ACHN (cell line): ENCODE data around the gene KAT7.
"Not testable (repeated sequence)": the region's sequence is repeated elsewhere in the genome, so short reads cannot be mapped to it uniquely, and the experiment has no call there.

Experiments
- DNase-seq: peaks from one replicate; pipeline ENCODE4 v3.0.0-alpha.2; 2015
- in situ Hi-C: cut with HindIII; loops from 2 replicates; pipeline ENCODE4 v1.10.0; 2017; ENCODE audit warnings: low sequenced_read_pairs, low pct_ligation_motif_present, low pct_unique_long_range_greater_than_20kb

The KAT7 gene

DNA sequence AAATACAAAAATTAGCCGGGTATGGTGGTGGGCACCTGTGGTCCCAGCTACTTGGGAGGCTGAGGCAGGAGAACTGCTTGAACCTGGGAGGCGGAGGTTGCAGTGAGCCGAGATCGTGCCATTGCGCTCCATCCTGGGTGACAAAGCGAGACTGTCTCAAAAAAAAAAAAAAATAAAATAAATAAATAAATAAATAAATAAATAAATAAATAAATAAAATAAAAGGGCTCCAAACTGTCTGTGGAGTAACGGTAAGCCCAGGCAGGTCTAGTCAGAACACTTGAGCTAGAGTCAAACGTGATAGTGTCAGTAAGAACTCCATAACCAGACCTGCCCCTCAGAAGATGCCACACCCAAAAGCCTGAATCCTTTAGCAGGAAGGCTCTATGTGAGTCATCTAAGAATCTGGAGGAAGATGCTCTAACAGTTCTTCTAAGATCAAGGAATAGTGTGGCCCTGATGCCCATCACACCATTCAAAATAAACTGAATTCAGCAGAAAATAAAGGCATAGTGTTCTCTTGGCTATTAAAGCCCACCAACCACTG, 29.9 kb upstream of the KAT7 start:
- DNase-seq, in situ Hi-C loops: not testable (repeated sequence)

DNA sequence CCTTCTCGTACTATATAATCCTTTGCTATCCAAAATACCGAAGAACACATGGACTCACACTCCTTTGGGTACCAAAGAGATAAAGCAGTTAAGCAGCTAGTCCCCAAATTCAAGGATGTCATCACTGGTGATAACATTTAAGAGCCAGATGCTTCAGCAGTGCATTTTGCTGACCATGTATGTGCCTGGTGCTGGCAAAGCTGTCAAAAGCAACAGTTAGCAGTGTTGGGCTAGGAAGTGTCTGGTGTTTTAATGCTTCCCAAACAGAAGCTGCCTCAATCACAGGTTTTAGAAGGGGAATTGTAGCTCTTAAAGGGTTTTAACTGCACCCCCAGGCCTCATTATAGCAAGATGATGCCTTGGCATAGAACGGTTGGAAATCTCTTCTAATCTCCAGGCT, 29.3 kb upstream of the KAT7 start:
- DNase-seq = no peak
- in situ Hi-C loops = no loop called here

DNA sequence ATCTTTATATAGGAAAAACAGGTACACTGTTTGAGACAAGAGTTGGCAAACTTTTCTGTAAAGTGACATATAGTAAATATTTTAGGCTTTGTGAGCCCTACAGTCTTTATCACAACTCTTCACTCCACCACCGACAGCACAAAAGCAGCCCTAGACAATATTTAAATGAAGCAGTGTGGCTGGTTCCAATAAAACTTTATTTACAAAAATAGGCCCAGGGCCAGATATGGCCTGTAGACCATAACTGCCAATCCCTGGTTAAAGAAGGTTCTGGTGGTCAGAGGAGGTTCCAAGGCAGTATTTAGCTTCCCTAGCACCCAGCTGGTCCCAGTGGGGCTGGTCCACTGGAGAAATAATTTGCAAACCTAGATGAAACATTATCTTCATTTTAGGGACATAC, 28.2 kb upstream of the KAT7 start:
- in situ Hi-C loops = no loop called here
- no peak for DNase-seq

DNA sequence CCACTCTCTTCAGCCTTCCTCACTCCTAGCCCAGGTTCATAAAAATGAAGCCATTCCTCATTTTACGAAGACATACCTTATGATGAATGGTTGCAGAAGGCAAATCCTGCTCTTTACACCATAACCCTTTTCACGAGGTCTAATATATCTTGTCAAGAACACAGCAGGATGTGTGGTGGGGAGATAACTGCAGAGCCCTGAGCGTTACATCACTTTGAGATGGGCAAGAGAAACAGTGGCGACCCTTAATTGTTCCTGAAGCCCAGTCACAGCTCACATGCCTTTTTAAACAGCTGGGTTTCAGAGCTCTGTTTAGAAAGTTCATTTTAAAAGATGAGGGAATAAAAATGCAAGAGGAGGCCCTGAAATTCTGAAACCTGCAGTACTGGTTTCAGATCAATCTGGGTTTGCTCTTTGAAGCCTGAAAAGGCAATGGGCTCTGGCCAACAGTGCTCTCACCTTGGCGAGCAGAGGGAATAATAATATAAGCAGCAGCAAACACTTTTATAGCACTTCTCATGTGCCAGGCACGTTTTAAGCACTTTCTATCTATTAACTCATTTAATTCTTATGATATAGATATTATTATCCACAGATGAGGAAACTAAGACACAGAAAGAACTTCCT, 27.4 kb upstream of the KAT7 start:
- in situ Hi-C loops = no loop called here
- no peak for DNase-seq

DNA sequence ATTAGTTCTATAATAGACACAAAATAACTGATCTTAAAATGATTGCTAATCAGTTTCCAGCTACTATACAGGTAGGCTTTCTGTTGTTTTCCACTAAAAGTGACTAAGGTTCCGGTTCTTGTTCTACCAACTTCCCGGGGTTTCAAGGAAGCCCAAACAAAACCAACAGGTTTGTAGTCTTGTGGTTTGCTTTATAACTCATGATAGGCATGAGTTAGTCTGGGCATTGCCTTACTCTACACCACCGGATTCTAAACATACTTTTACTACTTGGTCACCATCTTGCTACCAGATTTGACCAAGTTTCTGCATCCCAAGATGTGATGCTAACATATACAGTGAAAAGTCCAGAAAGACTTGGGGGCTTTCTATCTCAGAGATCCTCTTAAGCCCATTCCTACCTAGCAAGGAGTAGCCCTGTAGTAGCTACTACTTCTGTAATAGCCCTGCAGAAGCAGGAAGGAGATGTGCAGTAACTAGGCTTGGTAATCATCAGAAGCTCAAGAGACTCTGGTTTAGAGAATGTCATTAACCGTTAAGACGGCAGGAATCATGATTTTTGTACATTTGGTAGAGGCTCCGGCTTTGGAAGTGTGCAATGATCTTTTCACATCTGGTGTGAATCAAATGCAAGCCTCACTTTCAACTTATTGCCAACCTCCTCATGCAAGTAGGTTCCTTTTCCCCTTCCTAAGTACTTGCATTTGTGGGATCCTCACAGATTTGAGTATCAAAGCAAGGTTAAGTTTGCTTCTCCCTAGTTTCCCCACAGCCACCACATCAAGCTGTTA, 26.1 kb upstream of the KAT7 start:
- in situ Hi-C loops = no loop called here
- no peak for DNase-seq

DNA sequence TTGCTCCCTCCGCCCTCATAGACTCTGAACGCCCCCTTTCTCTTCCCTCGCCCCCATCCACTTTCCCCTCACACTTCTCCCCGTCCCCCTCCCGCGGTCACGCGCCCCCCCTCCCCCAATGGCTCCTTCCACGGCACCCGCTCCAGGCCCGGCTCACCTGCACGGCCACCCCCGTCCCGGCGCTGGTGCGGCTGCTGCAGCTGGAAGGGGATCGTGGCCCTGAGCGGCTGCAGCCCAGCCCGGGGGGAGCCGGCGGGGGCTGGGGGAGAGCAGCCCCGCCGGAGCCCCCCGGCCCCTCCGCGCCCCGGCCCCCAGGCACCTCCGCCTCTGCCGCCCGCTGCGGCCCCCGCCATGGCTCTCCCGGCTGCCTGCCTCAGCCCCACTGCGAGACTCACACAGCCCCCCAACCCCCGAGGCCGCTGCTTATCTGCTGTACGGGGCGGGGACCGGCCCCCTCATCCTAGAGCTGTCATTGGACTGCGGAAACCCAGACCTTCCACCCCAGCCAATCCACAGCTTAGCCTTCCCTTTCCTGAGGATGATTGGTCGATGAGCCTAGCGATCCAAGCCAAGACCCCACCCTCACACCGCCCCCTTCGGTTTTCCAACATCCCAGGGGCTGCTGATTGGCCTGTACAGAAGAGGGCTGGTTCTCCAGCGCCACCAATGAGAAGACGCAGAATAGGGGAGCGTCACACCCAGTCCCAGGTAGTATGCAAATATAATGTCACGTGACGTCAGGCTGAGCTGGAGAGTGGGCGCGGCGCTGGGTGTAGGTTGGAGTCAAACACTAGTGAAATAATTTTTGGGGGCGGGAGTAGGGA, 24.5 kb upstream of the KAT7 start, which contains the start of gene FAM117A:
Gene FAM117A (minus strand): TSS at position 397 of the 824 bp plus-strand sequence. CDS start 44 bp downstream, at position 353.
- DNase-seq = peak; percentile 99
- in situ Hi-C loops = no loop called here

DNA sequence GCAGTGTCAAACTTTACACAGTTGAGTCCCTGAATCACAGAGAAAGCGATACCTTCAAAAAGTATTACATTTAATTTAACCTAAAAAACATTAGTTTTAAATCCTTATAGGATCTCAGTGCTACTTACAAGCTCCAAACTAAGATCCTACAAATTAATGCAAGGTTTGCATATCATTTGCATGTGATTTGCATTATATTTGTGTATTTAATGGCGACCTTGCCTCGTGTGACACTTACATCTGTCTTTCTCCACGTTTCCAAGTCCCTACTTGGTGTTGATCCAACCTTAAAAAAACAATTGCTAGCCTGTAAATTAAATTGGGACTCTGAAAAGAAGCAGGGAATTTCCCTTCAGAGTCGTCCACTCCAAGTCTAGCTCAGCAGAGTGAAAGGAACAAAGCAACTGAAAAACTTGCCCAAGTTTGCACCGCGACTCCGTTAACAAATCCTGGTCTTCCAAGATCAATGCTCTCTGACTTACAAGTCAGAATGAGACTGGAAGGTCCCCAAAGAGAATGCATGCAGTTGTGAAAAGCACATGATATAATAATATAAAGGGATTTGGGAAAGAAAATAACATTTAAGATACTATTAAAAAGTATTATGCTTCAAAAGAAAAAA, 23.8 kb upstream of the KAT7 start:
- DNase-seq = no peak
- in situ Hi-C loops = no loop called here

DNA sequence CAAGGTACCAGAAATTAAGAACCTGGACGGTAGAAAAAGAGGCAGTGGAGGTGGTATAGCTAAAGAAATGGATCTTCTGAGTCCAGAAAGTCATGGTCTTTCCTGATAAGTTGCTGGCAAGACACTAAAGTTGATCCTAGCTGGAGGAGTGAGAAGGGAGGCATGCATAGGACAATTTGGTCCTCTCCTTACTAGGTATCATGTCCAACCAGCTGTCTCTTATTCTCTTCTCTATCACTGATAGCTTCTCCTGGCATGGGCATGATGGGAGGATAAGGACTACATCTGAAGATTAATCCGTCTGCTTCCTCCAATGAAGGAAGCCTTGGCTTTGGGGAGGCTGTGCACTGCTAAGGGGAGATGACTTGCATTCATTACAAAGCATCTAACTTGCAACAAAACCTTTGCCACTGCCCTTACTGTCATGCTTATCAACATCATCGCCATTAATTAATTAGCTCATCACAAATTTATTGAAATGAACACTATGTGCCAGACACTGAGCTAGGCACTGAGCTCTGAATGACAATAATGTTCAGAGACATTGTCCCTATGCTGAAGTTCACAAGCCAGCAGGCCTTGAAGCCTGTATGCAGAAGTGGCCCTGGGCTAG, 21.5 kb upstream of the KAT7 start:
- no peak for DNase-seq
- in situ Hi-C loops = no loop called here

DNA sequence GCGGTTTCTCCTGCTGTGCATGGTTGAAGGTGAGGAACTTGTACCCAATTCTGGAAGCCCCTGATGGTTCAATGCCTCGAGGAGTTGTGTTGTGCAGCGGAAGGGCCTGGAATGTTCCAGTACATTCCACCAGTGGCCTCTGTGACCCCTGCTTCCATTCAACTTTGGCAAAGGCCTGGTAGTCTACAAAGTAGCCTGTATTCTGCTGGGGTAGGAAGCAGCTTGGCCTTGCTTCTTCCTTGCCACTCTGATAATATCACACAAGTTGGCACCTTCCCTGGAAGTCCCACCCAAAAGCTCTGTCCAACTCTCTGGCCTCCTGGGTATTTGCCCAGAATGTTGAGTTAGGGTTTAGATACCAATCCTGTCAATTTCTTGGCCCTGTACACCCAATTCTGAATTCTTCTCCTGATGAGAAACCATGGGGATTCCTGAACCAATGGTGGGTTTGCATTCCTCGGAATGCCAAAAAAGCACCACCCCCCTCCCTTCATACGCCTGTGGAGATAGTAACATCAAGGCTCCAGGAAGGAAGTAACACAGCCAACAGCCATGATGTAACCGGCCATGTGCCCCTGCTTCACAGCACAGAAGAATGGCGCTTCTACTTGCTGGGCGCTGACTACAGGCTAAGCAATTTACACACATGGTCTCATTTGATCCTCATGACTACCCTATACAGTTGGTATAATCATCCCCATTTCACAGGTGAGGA, 12.8 kb upstream of the KAT7 start:
- in situ Hi-C loops = no loop called here
- peak; percentile 12 for DNase-seq

DNA sequence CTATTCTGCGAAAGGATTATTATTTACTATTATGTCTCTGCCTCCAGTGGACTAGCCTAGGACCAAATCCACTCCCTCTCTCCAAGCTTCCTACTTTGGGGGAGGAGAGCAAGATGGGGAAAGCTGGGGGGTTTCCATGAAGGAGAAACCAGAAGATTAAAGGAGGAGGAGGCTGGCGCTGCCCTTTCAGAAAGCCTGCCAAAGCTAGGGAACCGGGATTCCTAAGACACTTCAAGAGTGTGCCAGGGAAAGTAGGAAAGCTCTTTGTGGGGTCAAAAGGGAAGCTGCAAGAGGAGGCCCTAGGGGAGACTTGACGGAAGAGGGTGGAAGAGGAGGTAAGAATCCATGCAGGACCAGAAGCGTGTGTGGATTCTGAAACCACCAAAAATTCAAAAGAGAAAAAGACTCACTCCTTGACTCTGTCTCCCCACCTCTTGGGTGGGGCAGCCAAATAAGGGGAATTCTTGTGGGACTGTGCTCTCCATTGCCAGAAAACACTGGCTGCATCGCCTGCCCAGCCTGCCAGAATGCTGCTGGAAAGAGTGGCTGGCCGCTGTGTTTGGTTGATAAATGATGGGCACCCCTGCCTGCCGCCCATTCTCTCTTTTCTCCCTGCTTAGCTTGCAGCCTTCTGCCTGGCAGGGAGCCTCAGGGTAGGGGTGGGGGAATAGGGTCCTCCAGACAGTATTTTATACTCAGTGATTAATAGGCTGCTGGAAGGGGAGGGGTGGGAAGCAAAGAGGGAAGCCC, 11.8 kb upstream of the KAT7 start:
- no peak for DNase-seq
- in situ Hi-C loops = no loop called here

DNA sequence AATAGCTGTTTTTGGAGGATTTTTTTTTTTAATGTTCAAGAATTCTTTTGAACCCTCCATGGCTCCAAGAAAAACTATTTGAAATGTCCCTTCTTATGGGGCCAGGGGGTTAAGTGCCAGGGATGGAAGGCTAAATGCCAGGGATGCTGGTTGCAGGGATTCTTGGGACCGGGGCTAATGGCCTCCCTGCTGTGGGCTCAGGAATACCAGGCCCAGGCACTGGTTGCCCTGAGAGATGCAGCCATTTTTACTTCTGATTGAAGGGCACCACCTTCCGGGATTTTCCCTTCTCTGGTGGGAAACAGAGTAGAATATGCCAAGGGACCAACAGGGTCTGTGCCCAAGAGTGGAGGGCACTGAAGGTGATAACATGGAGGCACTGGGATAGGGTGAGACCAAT, 10.9 kb upstream of the KAT7 start:
- in situ Hi-C loops = no loop called here
- no peak for DNase-seq

DNA sequence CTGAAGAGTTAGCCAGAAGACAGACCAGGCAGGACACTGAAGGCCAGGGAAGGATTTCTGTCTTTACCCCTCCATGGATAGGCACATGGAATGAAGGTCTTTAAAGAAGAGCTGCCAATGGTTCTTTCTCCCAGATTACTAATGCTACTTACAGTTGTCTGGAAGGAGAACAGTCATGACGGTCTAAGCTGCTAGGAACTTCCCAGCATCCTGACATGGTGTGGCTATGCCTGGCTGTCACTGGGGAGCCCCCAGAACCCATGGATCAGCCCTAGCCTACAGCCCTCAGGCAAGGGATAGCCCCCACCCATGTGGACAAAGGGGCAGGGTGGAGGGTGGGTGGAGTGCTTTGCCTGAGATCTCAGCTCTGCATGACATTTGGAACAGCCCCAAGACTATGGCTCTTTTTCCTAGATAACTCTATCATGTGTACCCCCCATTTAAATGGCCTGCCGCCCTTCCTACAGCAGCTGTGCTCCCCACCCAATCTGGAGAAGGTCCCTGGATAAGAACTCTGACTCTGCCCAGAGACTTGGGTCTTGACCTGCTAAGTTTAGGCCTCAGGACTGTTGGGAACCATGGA, 9.2 kb upstream of the KAT7 start:
- no peak for DNase-seq
- in situ Hi-C loops = no loop called here

DNA sequence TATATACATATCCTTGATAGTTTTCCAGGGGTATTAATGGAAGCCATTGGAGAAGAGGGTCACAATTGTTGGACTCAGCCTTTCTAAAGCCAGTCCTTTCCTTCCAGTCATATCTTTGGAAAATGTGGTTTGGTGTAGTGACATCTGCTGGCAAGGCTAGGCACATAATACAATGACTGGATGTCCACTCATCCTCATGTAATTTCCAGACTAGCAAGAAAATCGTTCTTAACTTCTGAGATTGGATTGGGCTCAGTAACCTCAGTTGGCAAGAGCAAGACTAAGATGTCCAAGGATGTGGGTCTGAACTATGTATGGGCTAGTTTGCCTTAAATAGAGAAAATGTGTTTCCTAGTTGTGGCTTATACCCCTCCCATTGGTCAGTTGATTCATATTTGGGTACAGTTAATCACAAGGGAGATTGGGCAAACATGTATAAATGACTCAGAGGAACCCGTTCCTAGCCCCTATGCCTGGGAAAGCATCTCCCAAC, 8.7 kb upstream of the KAT7 start:
- in situ Hi-C loops = no loop called here
- DNase-seq = peak; percentile 59

DNA sequence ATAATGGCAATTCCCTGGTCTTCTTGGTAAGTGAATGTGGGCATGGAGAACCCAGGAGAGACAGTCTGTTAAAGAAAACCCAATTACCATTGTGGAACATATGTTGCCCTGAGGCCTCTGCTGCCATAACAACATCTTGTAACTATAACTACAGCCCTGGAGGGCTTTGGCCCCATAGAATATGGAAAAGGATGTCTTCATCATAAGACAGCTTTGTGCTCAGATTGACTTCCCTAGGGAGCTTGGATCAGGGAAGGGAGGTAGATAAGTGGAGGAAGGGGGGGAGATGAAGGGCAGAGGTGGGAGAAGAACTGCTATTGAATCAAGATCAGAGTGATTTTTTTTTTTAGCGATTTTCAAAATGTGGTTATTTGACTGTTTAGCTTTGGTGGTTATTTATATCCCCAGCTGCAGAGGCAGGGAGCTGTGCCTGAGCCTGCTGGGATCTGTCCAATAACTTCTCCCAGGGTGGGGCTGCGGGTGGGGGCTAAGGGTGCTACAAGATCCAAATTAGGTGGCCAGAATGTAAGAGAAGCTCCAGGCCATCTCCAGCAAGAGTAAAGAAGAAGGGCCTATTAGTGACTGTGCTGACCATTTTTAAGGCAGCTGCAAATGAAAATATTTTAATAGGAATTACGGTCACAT, 5.3 kb upstream of the KAT7 start:
- in situ Hi-C loops = no loop called here
- no peak for DNase-seq

DNA sequence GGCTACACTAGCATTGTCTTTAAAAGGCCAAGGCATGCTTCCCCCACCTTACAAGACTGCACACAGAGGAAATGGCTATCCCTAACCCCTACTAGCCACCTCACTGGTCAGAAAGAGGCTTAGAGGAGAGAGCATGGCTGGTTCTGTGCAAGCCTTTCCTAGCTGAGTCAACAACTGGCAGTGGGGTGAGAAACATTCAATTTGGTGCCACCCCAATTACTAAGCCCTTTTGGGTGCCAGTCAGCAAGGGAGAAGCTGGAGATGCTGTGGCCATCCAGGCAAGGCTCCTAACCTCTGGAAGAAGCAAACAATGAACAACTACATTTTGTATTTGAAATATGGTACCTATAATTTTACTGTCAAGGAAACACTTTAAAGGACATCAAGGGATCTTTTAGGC, 4.7 kb upstream of the KAT7 start:
- in situ Hi-C loops = no loop called here
- no peak for DNase-seq

DNA sequence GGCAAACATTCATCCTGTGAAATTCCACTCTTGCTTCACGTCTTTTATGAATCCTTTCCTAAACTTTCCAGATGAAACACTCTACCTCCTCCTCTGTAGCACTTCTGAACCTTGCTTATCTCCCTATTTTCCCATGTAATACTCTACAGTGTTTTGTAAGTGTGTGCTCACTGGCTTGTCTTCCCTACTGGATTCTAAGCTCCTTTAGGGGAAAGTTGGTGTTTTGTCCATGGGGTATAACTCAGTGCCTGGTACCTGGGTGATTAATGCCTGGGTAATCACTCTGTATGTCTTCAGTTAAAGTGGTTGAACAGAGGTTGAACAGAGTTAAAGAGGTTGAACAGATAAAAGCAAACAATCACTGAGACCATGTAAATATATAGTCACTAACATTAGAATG, 3.8 kb upstream of the KAT7 start:
- in situ Hi-C loops = no loop called here

More for the DNA sequence above, 3.8 kb upstream of the KAT7 start:
- no peak for DNase-seq
